ENCODE measurements around the gene SIRT3. TPM values are rescaled to one million over a fixed set of nuclear protein-coding genes. Genes with fewer than 3 reads are reported as not detected.

The SIRT3 gene
- total RNA-seq, 4 donors from 2014 or later = 7.9 to 20.1 (median 14.0) TPM

DNA sequence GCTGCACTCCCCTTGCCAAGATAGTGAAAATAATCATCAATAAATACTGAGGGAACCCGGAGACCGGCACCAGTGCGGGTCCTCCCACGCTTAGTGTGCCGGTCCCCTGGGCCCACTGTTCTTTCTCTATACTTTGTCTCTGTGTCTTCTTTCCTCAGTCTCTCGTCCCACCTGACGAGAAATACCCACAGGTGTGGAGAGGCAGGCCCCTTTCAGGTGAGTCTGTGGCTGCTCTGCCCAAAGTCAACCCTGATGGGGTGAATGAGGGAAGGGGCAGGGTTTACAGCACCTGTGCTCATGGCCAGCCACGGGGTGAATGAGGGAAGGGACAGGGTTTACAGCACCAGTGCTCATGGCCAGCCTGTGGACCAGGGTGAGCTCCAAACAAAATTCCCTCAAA is 33.7 kb downstream of the SIRT3 start:
- WGBS = 74% methylated on average over 8 of the region's 8 CpGs
- H3K36me3 ChIP-seq = peaks cover 13 to 64% (median 53%) of the 10 kb centered on the region in 4 donors
- H3K4me1 ChIP-seq = peaks cover 16 to 40% (median 37%) of the 10 kb centered on the region in 4 donors
- H3K4me3 ChIP-seq = no peak overlapping the region
- no peak for TF ChIP-seq EP300 (IDR thresholded peaks at IDR 0.05)
- TF ChIP-seq, protein P1, sequence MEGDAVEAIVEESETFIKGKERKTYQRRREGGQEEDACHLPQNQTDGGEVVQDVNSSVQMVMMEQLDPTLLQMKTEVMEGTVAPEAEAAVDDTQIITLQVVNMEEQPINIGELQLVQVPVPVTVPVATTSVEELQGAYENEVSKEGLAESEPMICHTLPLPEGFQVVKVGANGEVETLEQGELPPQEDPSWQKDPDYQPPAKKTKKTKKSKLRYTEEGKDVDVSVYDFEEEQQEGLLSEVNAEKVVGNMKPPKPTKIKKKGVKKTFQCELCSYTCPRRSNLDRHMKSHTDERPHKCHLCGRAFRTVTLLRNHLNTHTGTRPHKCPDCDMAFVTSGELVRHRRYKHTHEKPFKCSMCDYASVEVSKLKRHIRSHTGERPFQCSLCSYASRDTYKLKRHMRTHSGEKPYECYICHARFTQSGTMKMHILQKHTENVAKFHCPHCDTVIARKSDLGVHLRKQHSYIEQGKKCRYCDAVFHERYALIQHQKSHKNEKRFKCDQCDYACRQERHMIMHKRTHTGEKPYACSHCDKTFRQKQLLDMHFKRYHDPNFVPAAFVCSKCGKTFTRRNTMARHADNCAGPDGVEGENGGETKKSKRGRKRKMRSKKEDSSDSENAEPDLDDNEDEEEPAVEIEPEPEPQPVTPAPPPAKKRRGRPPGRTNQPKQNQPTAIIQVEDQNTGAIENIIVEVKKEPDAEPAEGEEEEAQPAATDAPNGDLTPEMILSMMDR (IDR thresholded peaks at IDR 0.05) = no peak
- no peak for TF ChIP-seq POLR2A (IDR thresholded peaks at IDR 0.05; ENCODE audit: low read depth)
- no peak for TF ChIP-seq POLR2AphosphoS5 (IDR thresholded peaks at IDR 0.05)
- no peak overlapping the region for H3K27ac ChIP-seq (replicated peaks in 1 of 4)
- no peaks in the 10 kb centered on the region for H3K27me3 ChIP-seq
- DNase-seq (ENCODE audit: extremely low spot score) = no peak
- intact Hi-C loops (cut with DNase I) = loop anchor here (10.0 kb wide), 1 partner anchor 162 kb away; the partner anchor contains the start of gene B4GALNT4
- H3K9me3 ChIP-seq = no peaks in the 10 kb centered on the region

- Histone ChIP-seq H3K27me3 (no peaks in the 10 kb centered on the region), H3K4me1 (peaks cover 16 to 40% (median 37%) of the 10 kb centered on the region in 4 donors), H3K36me3 (peaks cover 13 to 64% (median 53%) of the 10 kb centered on the region in 4 donors), H3K27ac (replicated peaks in 1 of 4) (no peak overlapping the region), H3K9me3 (no peaks in the 10 kb centered on the region), H3K4me3 (no peak overlapping the region)
- intact Hi-C loops (cut with DNase I) = loop anchor here (10.0 kb wide), 1 partner anchor 163 kb away; the partner anchor contains the start of gene B4GALNT4
- no peak for TF ChIP-seq POLR2A (IDR thresholded peaks at IDR 0.05; ENCODE audit: low read depth)
- TF ChIP-seq, protein P1 (IDR thresholded peaks at IDR 0.05) = no peak
- no peak for TF ChIP-seq EP300 (IDR thresholded peaks at IDR 0.05)
- no peak for TF ChIP-seq POLR2AphosphoS5 (IDR thresholded peaks at IDR 0.05)
- WGBS = 82% methylated on average over 15 of the region's 15 CpGs
- DNase-seq (ENCODE audit: extremely low spot score) = no peak
These were observed 34.2 kb downstream of the SIRT3 start for GRCh38 chr11:201966-202365.

DNA sequence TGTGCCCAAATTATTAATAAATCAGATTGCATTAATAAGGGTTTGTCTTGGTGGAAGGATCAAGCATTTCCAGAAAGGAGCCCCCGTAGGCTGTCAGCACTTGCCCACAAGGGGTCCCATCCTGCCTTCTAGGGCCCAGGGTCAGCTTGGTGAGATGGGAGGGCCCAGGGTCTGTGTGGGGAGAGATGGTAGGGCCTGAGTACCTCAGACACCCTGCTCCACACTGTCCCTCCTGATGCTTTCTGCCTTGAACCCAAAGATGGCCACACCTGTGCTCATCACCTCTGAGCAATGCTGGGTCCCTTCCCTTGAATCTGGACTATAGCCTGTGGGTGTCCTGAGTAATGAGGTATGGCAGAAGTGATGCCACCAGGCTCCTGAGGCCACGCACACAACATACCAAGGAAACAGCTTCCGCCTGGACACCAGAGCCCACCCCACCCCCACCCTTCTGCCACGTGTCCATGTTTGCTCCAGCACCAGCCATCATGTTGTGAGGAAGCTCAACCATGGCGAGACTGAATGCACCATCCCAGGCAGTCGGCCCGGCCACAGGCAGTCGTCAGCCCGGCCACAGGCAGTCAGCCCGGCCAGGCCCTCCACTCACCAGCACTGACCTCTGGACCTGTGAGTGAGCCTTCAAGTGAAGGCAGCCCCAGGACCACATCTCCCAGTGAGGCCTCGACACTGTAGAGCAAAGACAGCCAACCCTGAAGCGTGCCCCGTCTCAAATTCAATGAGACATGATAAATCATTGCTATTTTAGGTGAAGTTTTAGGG is 35.7 kb downstream of the SIRT3 start:
- H3K27ac ChIP-seq (replicated peaks in 1 of 4) = no peak overlapping the region
- DNase-seq (ENCODE audit: extremely low spot score) = no peak
- peaks cover 13 to 58% (median 51%) of the 10 kb centered on the region in 4 donors for H3K36me3 ChIP-seq
- no peak overlapping the region for H3K4me3 ChIP-seq
- WGBS = 93% methylated on average over 1 of the region's 13 CpGs
- intact Hi-C loops (cut with DNase I) = loop anchor here (10.0 kb wide), 1 partner anchor 164 kb away; the partner anchor contains the start of gene B4GALNT4
- TF ChIP-seq POLR2AphosphoS5 (IDR thresholded peaks at IDR 0.05) (no peak), POLR2A (IDR thresholded peaks at IDR 0.05; ENCODE audit: low read depth) (no peak), EP300 (IDR thresholded peaks at IDR 0.05) (no peak)
- TF ChIP-seq, protein P1 (IDR thresholded peaks at IDR 0.05) = no peak
- no peaks in the 10 kb centered on the region for H3K27me3 ChIP-seq
- no peaks in the 10 kb centered on the region for H3K9me3 ChIP-seq
- H3K4me1 ChIP-seq = peaks cover 5 to 26% (median 25%) of the 10 kb centered on the region in 4 donors

DNA sequence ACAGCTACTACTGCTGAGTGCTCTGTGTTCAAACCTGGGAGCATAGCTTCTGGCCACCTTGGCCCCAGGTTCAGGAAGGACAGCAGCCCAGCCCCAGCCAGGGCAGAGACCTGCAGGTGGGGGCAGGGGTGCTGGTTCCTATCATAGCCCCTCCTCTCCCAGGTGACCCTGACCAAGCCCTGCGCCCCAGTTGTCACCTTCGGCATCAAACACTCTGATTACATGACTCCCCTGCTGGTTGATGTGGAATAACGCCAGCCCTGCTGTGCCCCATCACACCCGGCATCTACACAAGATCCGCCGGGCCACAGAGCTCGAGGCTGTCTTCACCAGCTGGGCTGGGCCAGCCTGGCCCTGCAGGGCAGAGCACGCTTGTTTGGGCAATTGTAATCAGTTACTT is 36.4 kb downstream of the SIRT3 start:
- intact Hi-C loops (cut with DNase I) = loop anchor here (10.0 kb wide), 1 partner anchor 165 kb away; the partner anchor contains the start of gene B4GALNT4
- no peaks in the 10 kb centered on the region for H3K27me3 ChIP-seq
- H3K36me3 ChIP-seq = peaks cover 10 to 51% (median 45%) of the 10 kb centered on the region in 4 donors
- no peak for DNase-seq (ENCODE audit: extremely low spot score)
- no peaks in the 10 kb centered on the region for H3K9me3 ChIP-seq
- H3K4me1 ChIP-seq = peaks cover 0 to 20% (median 18%) of the 10 kb centered on the region in 4 donors
- WGBS = 84% methylated on average over 8 of the region's 8 CpGs
- TF ChIP-seq POLR2A (IDR thresholded peaks at IDR 0.05; ENCODE audit: low read depth) (no peak), EP300 (IDR thresholded peaks at IDR 0.05) (no peak), POLR2AphosphoS5 (IDR thresholded peaks at IDR 0.05) (no peak)
- TF ChIP-seq, protein P1 (IDR thresholded peaks at IDR 0.05) = no peak
- no peak overlapping the region for H3K27ac ChIP-seq (replicated peaks in 1 of 4)
- H3K4me3 ChIP-seq = no peak overlapping the region
